ENCODE results near the gene GBP7.

DNA sequence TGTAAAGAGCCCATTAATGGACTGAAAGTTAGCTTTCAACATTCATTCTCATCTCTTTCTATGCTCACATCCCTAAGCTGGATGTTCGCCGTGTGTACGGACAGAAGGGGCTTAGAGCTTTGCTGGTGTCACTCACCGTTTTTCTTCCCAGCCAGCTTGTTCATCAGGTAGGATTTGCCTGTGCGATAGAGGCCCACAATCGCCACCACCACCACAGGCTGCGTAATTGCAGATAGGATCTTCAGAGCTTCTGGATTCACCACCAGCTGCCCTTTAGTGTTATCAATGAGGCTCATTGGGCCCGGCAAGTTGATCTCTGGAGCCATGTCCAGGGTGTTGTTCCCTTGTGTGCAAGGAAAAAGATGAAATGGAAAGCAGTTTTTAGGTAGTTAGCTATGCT, 54.2 kb downstream of the GBP7 start:
- TF ChIP-seq, protein P1, sequence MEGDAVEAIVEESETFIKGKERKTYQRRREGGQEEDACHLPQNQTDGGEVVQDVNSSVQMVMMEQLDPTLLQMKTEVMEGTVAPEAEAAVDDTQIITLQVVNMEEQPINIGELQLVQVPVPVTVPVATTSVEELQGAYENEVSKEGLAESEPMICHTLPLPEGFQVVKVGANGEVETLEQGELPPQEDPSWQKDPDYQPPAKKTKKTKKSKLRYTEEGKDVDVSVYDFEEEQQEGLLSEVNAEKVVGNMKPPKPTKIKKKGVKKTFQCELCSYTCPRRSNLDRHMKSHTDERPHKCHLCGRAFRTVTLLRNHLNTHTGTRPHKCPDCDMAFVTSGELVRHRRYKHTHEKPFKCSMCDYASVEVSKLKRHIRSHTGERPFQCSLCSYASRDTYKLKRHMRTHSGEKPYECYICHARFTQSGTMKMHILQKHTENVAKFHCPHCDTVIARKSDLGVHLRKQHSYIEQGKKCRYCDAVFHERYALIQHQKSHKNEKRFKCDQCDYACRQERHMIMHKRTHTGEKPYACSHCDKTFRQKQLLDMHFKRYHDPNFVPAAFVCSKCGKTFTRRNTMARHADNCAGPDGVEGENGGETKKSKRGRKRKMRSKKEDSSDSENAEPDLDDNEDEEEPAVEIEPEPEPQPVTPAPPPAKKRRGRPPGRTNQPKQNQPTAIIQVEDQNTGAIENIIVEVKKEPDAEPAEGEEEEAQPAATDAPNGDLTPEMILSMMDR (IDR thresholded peaks at IDR 0.05): no peak
- no peak for TF ChIP-seq POLR2A (IDR thresholded peaks at IDR 0.05)
